HG02623 (cell line): Measurements from ENCODE around the gene KBTBD4.
"Not testable (repeated sequence)": the region's sequence is repeated elsewhere in the genome, so short reads cannot be mapped to it uniquely, and the experiment has no call there.

Experiments
- ATAC-seq: cut with Tn5 transposase; IDR thresholded peaks from one replicate; pipeline ENCODE4 v1.9.1; 2021; ENCODE audit warnings: moderate library complexity; ENCODE audit not compliant: unreplicated experiment

KBTBD4 gene

GRCh38 chr11:47529951-47530350, 48.8 kb downstream of the KBTBD4 start:
- ATAC-seq = no peak

- no peak for ATAC-seq
Observed at GRCh38 chr11:47527186-47527585, 51.6 kb downstream of the KBTBD4 start.

GRCh38 chr11:47526032-47526431, 52.7 kb downstream of the KBTBD4 start:
- not testable (repeated sequence) for ATAC-seq

- ATAC-seq = no peak
Observed at GRCh38 chr11:47524291-47524874, 54.4 kb downstream of the KBTBD4 start.

- no peak for ATAC-seq
Observed at GRCh38 chr11:47523490-47524225, 55.1 kb downstream of the KBTBD4 start.
